NCI-H446 (cell line): ENCODE measurements around the gene PSD4.

ENCODE experiments used
- DNase-seq, 2 experiments: peaks; one replicate each; lab custom pipeline; 2025; lab: John Stamatoyannopoulos, UW

PSD4 gene

GRCh38 chr2:113221846-113222245, 48.1 kb downstream of the PSD4 start:
- no peak for DNase-seq

- DNase-seq: no peak
Measured at GRCh38 chr2:113223813-113224212, 50.0 kb downstream of the PSD4 start.

GRCh38 chr2:113224647-113225236, 51.0 kb downstream of the PSD4 start:
- no peak for DNase-seq

- peak in 1 of 2 experiments; percentile 56 for DNase-seq
Measured at GRCh38 chr2:113225263-113226259, 51.8 kb downstream of the PSD4 start.

GRCh38 chr2:113226462-113226861, 52.7 kb downstream of the PSD4 start:
- DNase-seq: no peak

- no peak for DNase-seq
Measured at GRCh38 chr2:113227290-113227689, 53.5 kb downstream of the PSD4 start.

- DNase-seq: no peak
Measured at GRCh38 chr2:113227698-113228097, 53.9 kb downstream of the PSD4 start.

- peak in 1 of 2 experiments; percentile 60 for DNase-seq
Measured at GRCh38 chr2:113228351-113228750, 54.6 kb downstream of the PSD4 start.

- DNase-seq: no peak
Measured at GRCh38 chr2:113228991-113229716, 55.4 kb downstream of the PSD4 start.

GRCh38 chr2:113229795-113230194, 56.0 kb downstream of the PSD4 start:
- DNase-seq: no peak

- DNase-seq: no peak
Measured at GRCh38 chr2:113230531-113230930, 56.8 kb downstream of the PSD4 start.

- peak in 1 of 2 experiments; percentile 10 for DNase-seq
Measured at GRCh38 chr2:113231064-113231463, 57.3 kb downstream of the PSD4 start.

GRCh38 chr2:113232123-113232522, 58.4 kb downstream of the PSD4 start:
- DNase-seq: no peak

- DNase-seq: no peak
Measured at GRCh38 chr2:113232740-113233139, 59.0 kb downstream of the PSD4 start.

- peak; percentile 40 to 88 for DNase-seq
Measured at GRCh38 chr2:113233593-113234550, 60.1 kb downstream of the PSD4 start.

- no peak for DNase-seq
Measured at GRCh38 chr2:113234721-113235346, 61.1 kb downstream of the PSD4 start.

- peak in 1 of 2 experiments; percentile 48 for DNase-seq
Measured at GRCh38 chr2:113235347-113236226, 61.8 kb downstream of the PSD4 start.

GRCh38 chr2:113236367-113237159, 62.8 kb downstream of the PSD4 start:
- no peak for DNase-seq

- DNase-seq: no peak
Measured at GRCh38 chr2:113237604-113238160, 63.9 kb downstream of the PSD4 start.
